Liver (tissue), 9 donors: ENCODE data around the gene KCNJ12. TPM values are rescaled to one million over a fixed set of nuclear protein-coding genes. Genes with fewer than 3 reads are reported as not detected.
"Not testable (repeated sequence)": the region's sequence is repeated elsewhere in the genome, so short reads cannot be mapped to it uniquely, and the experiment has no call there.

Experiments used
- DNase-seq: peaks from one replicate; pipeline ENCODE4 v3.0.0-alpha.2; 2017; ENCODE audit warnings: low spot score
- H3K27ac ChIP-seq, 2 donors: one replicate each; pipeline ENCODE4 v1.7.0; 2013; ENCODE audit warnings: inconsistent platforms in 2 of 2, low read length in 2 of 2, control low read depth in 1 of 2, low read depth in 1 of 2, mild to moderate bottlenecking in 1 of 2
- H3K27me3 ChIP-seq, 4 donors: one replicate each; pipeline versions ENCODE4 v1.6.1 to v1.7.0; 2013; ENCODE audit warnings: low read length in 3 of 4, inconsistent platforms in 1 of 4, mild to moderate bottlenecking in 1 of 4, moderate library complexity in 1 of 4; ENCODE audit not compliant: control insufficient read depth in 4 of 4, insufficient read depth in 4 of 4
- H3K36me3 ChIP-seq, 4 donors: one replicate each; pipeline versions ENCODE4 v1.6.1 to v1.7.0; 2013; ENCODE audit warnings: low read length in 3 of 4, mild to moderate bottlenecking in 3 of 4, low read depth in 1 of 4, moderate library complexity in 1 of 4; ENCODE audit not compliant: control insufficient read depth in 4 of 4, insufficient read depth in 3 of 4
- H3K4me1 ChIP-seq, 4 donors: one replicate each; pipeline versions ENCODE4 v1.6.1 to v1.7.0; 2013; ENCODE audit warnings: low read length in 3 of 4, mild to moderate bottlenecking in 3 of 4, moderate library complexity in 1 of 4; ENCODE audit not compliant: control insufficient read depth in 4 of 4, insufficient read depth in 4 of 4
- H3K4me3 ChIP-seq, 3 donors: one replicate each; pipeline versions ENCODE4 v1.6.1 to v1.7.0; 2013; ENCODE audit warnings: low read length in 3 of 3, control low read depth in 1 of 3, low read depth in 1 of 3, mild to moderate bottlenecking in 1 of 3
- H3K9ac ChIP-seq, 2 donors: one replicate each; pipeline ENCODE4 v1.7.0; 2013; ENCODE audit warnings: low read length in 2 of 2, mild to moderate bottlenecking in 2 of 2, moderate library complexity in 2 of 2, control low read depth in 1 of 2, low read depth in 1 of 2
- H3K9me3 ChIP-seq, 4 donors: one replicate each; pipeline versions ENCODE4 v1.6.1 to v1.7.0; 2013; ENCODE audit warnings: low read length in 3 of 4; ENCODE audit not compliant: control insufficient read depth in 4 of 4
- FOXA1 ChIP-seq: IDR thresholded peaks from 2 replicates; pipeline ENCODE4 v1.6.1; 2016; ENCODE audit warnings: antibody characterized with exemption
- FOXA2 ChIP-seq: IDR thresholded peaks from 2 replicates; pipeline ENCODE4 v1.6.1; 2016; ENCODE audit warnings: antibody characterized with exemption
- HNF4A ChIP-seq, 2 donors: conservative IDR thresholded peaks; 2 replicates each; pipeline ENCODE4 v1.6.1; 2016; ENCODE audit warnings: antibody characterized with exemption in 2 of 2, mild to moderate bottlenecking in 2 of 2
- JUND ChIP-seq, 2 donors: IDR thresholded peaks; 2 replicates each; pipeline ENCODE4 v1.6.1; 2016; ENCODE audit warnings: antibody characterized with exemption in 2 of 2
- NR2F2 ChIP-seq: IDR thresholded peaks from 2 replicates; pipeline ENCODE4 v1.6.1; 2016; ENCODE audit warnings: antibody characterized with exemption
- SP1 ChIP-seq: IDR thresholded peaks from 2 replicates; pipeline ENCODE4 v1.6.1; 2018; ENCODE audit warnings: antibody characterized with exemption, mild to moderate bottlenecking
- TAF1 ChIP-seq: conservative IDR thresholded peaks from 2 replicates; pipeline ENCODE4 v1.6.1; 2016; ENCODE audit warnings: antibody characterized with exemption, mild to moderate bottlenecking
- YY1 ChIP-seq: IDR thresholded peaks from 2 replicates; pipeline ENCODE4 v1.6.1; 2016; ENCODE audit warnings: antibody characterized with exemption, mild to moderate bottlenecking
- ZBTB33 ChIP-seq: IDR thresholded peaks from 2 replicates; pipeline ENCODE4 v1.6.1; 2016; ENCODE audit warnings: antibody characterized with exemption
- WGBS: extraction: QIAGEN DNeasy Blood & Tissue Kit; methylation state at CpG from one replicate; pipeline ENCODE4 v1.1.7; 2013; 5-methylcytosine and 5-hydroxymethylcytosine counted together
- polyA plus RNA-seq, 2 donors: library from polyadenylated mRNA; stranded (reverse) in 1 of 2; unstranded in 1 of 2; fragments of 200-250 nt in 1 of 2; fragments of >200 nt in 1 of 2; fragmentation: Nextera tagmentation in 1 of 2; extraction: Ambion mirVana in 1 of 2; gene quantifications; one replicate each; pipeline versions ENCODE4 v1.2.1 to v1.2.3, GENCODE V29; 2013 to 2015
- total RNA-seq, 2 donors: library from RNA; depleted of rRNA; stranded (reverse); fragments of >200 nt; gene quantifications; one replicate each; pipeline ENCODE4 v1.2.3, GENCODE V29; 2014
- donor health status: healthy.
- donor health status: healthy.
- donor health status: healthy.
- donor health status: healthy.
- donor health status: healthy.

KCNJ12 gene
- total and polyA plus RNA-seq, 4 donors, result 0.25 to 0.67 (median 0.38) TPM

DNA sequence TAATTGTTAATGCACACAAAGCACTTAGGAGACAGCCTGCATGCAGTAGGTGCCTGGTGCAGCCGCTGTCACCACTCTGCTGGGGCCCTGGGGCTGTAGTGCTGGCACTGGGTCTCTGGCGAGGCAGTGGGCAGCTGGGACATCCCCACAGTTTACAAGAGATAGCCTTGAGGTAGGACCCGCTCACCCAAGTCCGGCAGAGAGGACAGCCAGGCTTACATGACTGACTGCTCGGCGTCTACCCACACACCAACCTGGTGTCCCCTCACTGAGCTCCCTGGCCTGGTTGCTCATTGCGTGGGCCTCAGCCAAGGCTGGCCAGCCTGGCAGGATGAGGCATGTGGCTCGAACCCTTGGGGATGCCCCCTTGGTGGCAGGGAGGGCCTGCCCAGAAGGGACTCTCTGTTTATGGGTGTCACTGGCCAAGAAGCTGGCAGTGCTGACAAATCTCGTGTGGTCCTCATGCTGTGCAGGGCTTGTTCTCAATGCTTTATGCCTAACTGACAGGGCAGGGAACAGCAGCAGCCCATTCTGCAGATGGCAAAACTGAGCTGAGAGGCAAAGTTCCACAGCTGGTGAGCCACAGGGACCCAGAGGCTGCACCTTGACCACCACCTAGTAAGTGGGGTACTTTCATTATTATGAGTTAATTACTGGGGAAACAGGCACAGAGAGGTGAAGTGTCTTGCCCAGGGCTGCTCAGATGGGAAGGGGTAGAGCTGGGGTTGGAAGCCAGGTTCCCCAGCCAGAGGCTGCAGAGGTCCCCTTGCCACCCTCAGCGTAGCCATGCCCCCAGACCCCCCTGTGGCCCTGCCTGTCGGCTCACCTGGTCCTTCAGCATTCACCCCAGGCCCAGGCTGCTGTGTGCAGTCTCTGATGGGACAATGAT lies 32.9 kb upstream of the KCNJ12 start:
- 62% methylated on average over 10 of the region's 11 CpGs for WGBS
- not testable (repeated sequence) for H3K4me3 ChIP-seq, H3K27me3 ChIP-seq, H3K4me1 ChIP-seq, H3K9me3 ChIP-seq, H3K27ac ChIP-seq, H3K9ac ChIP-seq, H3K36me3 ChIP-seq, DNase-seq

GRCh38 chr17:21344801-21345200 lies 31.4 kb upstream of the KCNJ12 start:
- H3K27me3 ChIP-seq, DNase-seq, H3K9me3 ChIP-seq, H3K27ac ChIP-seq, H3K4me3 ChIP-seq, H3K36me3 ChIP-seq, H3K4me1 ChIP-seq, H3K9ac ChIP-seq: not testable (repeated sequence)
- WGBS, result 65% methylated on average over 4 of the region's 4 CpGs

GRCh38 chr17:21345236-21345635 lies 30.9 kb upstream of the KCNJ12 start:
- 77% methylated on average over 10 of the region's 10 CpGs for WGBS
- DNase-seq, result no peak

GRCh38 chr17:21346107-21346506 lies 30.1 kb upstream of the KCNJ12 start:
- DNase-seq, H3K9ac ChIP-seq, H3K36me3 ChIP-seq, H3K4me3 ChIP-seq, H3K4me1 ChIP-seq, H3K9me3 ChIP-seq, H3K27ac ChIP-seq, H3K27me3 ChIP-seq: not testable (repeated sequence)
- WGBS, result no CpG with 5 or more reads among the region's 2 CpGs

More at GRCh38 chr17:21345236-21345635, 30.9 kb upstream of the KCNJ12 start:
- H3K27me3 ChIP-seq, result no peaks in the 10 kb centered on the region
- TF ChIP-seq YY1 (no peak), FOXA1 (no peak), ZBTB33 (no peak), TAF1 (no peak), JUND (IDR thresholded peaks at IDR 0.05) (no peak), SP1 (no peak), NR2F2 (no peak), FOXA2 (no peak), HNF4A (conservative IDR thresholded peaks at IDR 0.05) (no peak)
- H3K4me3 ChIP-seq, result no peak overlapping the region
- H3K27ac ChIP-seq, result no peak overlapping the region
- no peaks in the 10 kb centered on the region for H3K9me3 ChIP-seq
- H3K9ac ChIP-seq, result no peak overlapping the region
- H3K36me3 ChIP-seq, result no peaks in the 10 kb centered on the region
- H3K4me1 ChIP-seq, result no peaks in the 10 kb centered on the region

- H3K9me3 ChIP-seq, H3K9ac ChIP-seq, DNase-seq, H3K27me3 ChIP-seq, H3K4me1 ChIP-seq, H3K4me3 ChIP-seq, H3K36me3 ChIP-seq, H3K27ac ChIP-seq: not testable (repeated sequence)
- WGBS, result 53% methylated on average over 10 of the region's 10 CpGs
These were observed 29.4 kb upstream of the KCNJ12 start for GRCh38 chr17:21346651-21347250.

- no CpG with 5 or more reads among the region's 6 CpGs for WGBS
- H3K27ac ChIP-seq, H3K27me3 ChIP-seq, H3K9ac ChIP-seq, H3K4me1 ChIP-seq, H3K4me3 ChIP-seq, H3K36me3 ChIP-seq, H3K9me3 ChIP-seq, DNase-seq: not testable (repeated sequence)
These were observed 28.5 kb upstream of the KCNJ12 start for GRCh38 chr17:21347660-21348059.
